ENCODE results near the gene KIF13A.

Gene KIF13A

GRCh38 chr6:17826301-17826700 is 161.1 kb downstream of the KIF13A start:
- H3K4me3 ChIP-seq (ENCODE audit: low read depth, low read length): no peak overlapping the region
- DNase-seq (ENCODE audit: low read depth): no peak
- in situ Hi-C loops (cut with HindIII; ENCODE audit: low sequenced_read_pairs): no loop called here
- no peak for TF ChIP-seq CTCF (IDR thresholded peaks at IDR 0.05; ENCODE audit: low read depth, low read length, missing control alignments)

- in situ Hi-C loops (cut with HindIII; ENCODE audit: low sequenced_read_pairs): loop anchor here (25.0 kb wide), 2 partner anchors 317 to 658 kb away; no protein-coding TSS in a partner anchor
- no peak for TF ChIP-seq CTCF (IDR thresholded peaks at IDR 0.05; ENCODE audit: low read depth, low read length, missing control alignments)
- no peak for DNase-seq (ENCODE audit: low read depth)
- H3K4me3 ChIP-seq (ENCODE audit: low read depth, low read length): no peak overlapping the region
These were observed 167.4 kb downstream of the KIF13A start for GRCh38 chr6:17820055-17820454.

- in situ Hi-C loops (cut with HindIII; ENCODE audit: low sequenced_read_pairs): loop anchor here (25.0 kb wide), 2 partner anchors 320 to 655 kb away; no protein-coding TSS in a partner anchor
- no peak for TF ChIP-seq CTCF (IDR thresholded peaks at IDR 0.05; ENCODE audit: low read depth, low read length, missing control alignments)
- no peak overlapping the region for H3K4me3 ChIP-seq (ENCODE audit: low read depth, low read length)
- DNase-seq (ENCODE audit: low read depth): no peak
These were observed 169.7 kb downstream of the KIF13A start for GRCh38 chr6:17817763-17818162.

- DNase-seq (ENCODE audit: low read depth): peak; percentile 8
- in situ Hi-C loops (cut with HindIII; ENCODE audit: low sequenced_read_pairs): loop anchor here (25.0 kb wide), 2 partner anchors 320 to 655 kb away; no protein-coding TSS in a partner anchor
- no peak for TF ChIP-seq CTCF (IDR thresholded peaks at IDR 0.05; ENCODE audit: low read depth, low read length, missing control alignments)
- H3K4me3 ChIP-seq (ENCODE audit: low read depth, low read length): no peak overlapping the region
These were observed 170.4 kb downstream of the KIF13A start for GRCh38 chr6:17816921-17817611.

- DNase-seq (ENCODE audit: low read depth): no peak
- H3K4me3 ChIP-seq (ENCODE audit: low read depth, low read length): no peak overlapping the region
- no peak for TF ChIP-seq CTCF (IDR thresholded peaks at IDR 0.05; ENCODE audit: low read depth, low read length, missing control alignments)
- in situ Hi-C loops (cut with HindIII; ENCODE audit: low sequenced_read_pairs): loop anchor here (25.0 kb wide), 2 partner anchors 324 to 651 kb away; no protein-coding TSS in a partner anchor
These were observed 173.9 kb downstream of the KIF13A start for GRCh38 chr6:17813542-17813941.

- in situ Hi-C loops (cut with HindIII; ENCODE audit: low sequenced_read_pairs): loop anchor here (25.0 kb wide), 2 partner anchors 325 to 650 kb away; no protein-coding TSS in a partner anchor
- TF ChIP-seq CTCF (IDR thresholded peaks at IDR 0.05; ENCODE audit: low read depth, low read length, missing control alignments): no peak
- DNase-seq (ENCODE audit: low read depth): no peak
- H3K4me3 ChIP-seq (ENCODE audit: low read depth, low read length): no peak overlapping the region
These were observed 175.1 kb downstream of the KIF13A start for GRCh38 chr6:17812311-17812710.

Measured in astrocyte of the cerebellum (primary cell).